ENCODE results near the gene CCK. TPM values are rescaled to one million over a fixed set of nuclear protein-coding genes. Genes with fewer than 3 reads are reported as not detected.

The CCK gene
- polyA plus RNA-seq, 3 donors: 0.25 TPM; not detected in 2

DNA sequence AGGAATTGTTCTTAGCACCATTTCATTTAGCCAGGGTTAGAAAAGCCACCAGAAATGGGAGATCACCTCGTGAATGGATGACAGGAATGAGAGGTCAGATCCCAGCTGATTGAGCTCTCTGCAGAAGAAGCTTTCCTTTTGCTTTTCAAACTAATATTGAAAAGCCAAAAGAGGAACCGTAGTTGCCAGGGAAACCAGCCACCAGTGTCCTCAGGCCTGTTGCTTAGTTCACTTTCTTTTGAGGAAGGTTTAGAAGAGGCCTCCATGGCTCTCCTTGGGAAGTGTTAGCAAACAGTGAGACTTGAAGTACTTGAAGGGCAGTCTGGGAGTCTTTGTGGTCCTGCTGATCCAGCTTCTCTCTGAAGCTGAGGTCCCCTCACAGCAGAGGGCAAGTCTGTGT is 7.4 kb upstream of the CCK start:
- WGBS, 3 donors: 41 to 51% (median 46%) methylated on average over 2 of the region's 2 CpGs
- no peak overlapping the region for H3K27ac ChIP-seq (ENCODE audit: low read depth, low read length)

DNA sequence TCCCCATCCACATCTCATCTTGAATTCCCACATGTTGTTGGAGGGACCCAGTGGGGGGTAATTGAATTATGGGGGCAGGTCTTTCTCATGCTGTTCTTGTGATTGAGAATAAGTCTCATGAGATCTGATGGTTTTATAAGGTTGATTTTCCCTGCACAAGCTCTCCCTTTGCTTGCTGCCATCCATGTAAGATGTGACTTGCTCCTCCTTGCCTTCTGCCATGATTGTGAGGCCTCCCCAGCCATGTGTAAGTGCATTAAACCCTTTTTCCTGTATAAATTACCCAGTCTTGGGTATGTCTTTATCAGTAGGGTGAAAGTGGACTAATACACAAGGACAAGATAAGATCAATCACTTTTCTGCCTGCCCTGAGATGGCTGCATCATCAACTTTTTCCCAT is 5.8 kb upstream of the CCK start:
- no peak overlapping the region for H3K27ac ChIP-seq (ENCODE audit: low read depth, low read length)

DNA sequence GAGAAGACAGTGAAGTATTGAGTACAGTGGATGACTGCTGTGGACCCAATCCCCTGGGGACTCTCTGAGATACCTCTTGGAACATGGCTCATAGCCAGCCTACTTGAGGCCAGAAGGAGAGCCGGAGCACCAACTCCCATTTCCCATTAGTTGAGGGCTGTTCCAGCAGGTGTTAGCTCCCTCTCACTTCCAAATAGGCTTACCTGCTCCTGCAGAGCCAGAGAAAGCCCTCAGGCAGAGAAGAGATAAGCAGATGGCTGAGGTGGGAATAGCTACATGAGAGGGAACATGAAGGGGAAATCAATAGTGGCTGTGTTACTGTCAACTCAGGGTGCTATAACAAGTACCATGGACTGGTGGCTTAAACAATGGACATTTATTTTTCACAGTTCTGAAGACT is 4.6 kb upstream of the CCK start:
- no peak overlapping the region for H3K27ac ChIP-seq (ENCODE audit: low read depth, low read length)
- 33 to 82% (median 64%) methylated on average over 1 of the region's 1 CpG for WGBS, 3 donors

DNA sequence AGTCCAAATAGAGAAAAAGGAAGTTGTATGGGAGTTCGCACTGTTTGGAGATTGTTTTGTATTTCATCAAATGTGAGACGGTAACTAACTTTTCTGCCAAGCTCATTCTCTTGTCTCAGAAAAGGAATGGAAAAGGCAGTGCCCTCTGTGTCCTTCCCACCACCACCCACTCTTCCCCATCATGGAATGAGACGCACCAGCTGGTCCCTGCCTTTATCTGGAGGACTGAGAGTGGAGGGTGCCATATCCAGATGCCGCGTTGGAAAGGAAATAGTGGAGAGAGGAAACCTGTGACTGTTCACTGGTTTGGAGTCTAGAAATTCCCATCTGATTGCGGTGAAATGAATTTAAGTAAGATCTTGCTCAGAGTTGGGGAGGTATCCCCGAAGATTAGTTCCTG is 3.7 kb upstream of the CCK start:
- 76 to 81% (median 77%) methylated on average over 7 of the region's 7 CpGs for WGBS, 3 donors
- H3K27ac ChIP-seq (ENCODE audit: low read depth, low read length): no peak overlapping the region

DNA sequence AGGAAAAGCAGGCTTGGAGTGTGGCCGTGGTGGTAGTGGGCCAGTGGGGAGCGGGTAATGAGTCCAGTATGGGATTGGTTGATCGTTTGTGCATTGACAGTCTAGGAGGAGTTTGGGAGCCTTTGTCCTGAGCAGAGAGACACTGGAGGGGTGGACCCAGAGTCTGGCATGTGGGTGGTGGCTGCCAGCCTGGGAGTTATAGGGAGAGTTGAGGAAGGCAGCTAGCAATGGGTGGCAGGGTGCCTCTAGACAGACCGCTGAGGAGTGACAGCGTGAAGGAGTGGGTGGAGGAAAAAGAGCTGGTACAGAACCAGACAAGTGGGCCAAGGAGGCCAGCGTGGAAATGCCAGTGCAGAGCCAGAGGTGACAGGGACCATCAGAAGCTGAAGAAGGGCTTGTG is 1.9 kb upstream of the CCK start:
- no peak overlapping the region for H3K27ac ChIP-seq (ENCODE audit: low read depth, low read length)
- WGBS, 3 donors: 75 to 91% (median 85%) methylated on average over 6 of the region's 6 CpGs

DNA sequence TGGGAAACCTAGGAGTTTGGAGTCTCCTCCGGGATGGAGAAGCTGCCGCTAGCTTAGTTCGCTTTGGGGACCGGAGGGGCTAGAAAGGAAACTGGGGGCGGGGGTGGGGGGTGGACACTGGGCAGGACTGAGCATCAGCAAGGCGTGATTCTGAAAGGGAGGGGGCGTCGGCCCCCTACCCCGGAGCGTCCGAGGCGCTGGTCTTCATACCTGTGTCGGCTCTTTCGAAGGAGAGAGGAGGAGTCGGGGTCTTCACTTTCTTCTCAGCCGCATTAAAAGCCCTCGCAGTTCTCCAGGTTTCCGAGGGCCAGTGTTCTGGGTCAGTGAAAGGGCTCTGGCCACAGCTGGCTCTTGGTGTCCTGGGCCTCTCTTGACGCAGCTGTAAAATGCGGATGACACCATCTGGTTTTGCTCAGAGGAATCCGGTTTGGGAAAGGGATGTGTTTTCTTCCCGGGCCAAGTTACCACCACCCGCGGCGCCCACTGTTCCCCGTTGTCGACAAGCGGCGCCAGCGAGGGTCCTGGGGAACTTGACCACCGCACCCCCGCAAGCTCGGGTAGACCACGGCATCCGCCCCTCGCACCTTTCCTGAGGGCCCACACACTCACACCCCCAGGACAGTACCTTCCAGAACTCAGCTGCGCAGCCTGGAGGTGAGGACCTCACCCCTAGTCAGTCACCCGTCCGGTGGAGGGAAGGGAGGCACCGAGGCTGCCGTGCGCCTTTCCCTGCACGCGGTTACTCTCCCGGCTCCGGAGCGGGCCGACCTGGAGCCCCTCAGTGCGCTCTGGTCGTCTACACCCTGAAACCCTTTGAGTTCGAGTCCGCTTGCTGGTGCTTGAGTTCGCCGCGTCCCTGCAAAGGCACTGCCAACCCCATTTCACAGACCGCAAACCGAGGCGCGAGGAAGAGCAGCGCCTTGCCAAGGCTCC is 660 bp downstream of the CCK start:
- 9 to 14% (median 10%) methylated on average over 52 to 60 of the region's 60 CpGs for WGBS, 3 donors

DNA sequence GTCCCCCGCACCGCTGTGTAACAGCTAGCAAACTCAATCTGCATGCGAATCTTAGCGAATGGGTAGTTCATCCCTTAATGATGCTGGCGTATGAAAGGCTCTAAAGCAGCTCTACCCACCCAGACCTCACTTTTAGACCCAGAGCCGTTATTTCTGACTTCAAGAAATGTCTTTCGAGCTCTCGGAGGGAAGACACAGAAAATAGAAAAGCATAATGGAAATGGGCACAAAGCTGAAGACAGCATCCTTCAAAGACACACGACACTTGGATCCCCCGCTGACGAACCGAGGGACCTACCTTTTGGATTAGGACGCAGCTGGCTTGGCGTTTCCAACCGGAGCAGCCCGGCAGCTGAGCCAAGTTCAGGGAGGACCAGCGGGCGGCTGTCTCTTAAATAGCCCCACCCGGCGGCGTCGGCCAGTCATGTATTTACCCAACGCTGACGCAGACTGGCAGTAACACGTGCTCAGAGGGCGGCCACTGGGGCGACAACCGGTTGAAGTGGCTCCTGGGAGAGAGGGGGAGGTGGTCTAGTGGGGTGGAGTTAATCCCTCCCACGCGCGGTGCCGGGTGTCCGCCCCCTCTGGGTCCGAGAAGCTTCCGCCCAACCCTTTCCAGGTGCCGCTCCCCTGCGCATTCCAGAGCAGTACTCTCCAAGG is 1.5 kb downstream of the CCK start:
- H3K27ac ChIP-seq (ENCODE audit: low read depth, low read length): no peak overlapping the region
- WGBS, 3 donors: 9 to 14% (median 10%) methylated on average over 36 to 37 of the region's 37 CpGs

More for the DNA sequence above, 660 bp downstream of the CCK start:
- no peak overlapping the region for H3K27ac ChIP-seq (ENCODE audit: low read depth, low read length)

DNA sequence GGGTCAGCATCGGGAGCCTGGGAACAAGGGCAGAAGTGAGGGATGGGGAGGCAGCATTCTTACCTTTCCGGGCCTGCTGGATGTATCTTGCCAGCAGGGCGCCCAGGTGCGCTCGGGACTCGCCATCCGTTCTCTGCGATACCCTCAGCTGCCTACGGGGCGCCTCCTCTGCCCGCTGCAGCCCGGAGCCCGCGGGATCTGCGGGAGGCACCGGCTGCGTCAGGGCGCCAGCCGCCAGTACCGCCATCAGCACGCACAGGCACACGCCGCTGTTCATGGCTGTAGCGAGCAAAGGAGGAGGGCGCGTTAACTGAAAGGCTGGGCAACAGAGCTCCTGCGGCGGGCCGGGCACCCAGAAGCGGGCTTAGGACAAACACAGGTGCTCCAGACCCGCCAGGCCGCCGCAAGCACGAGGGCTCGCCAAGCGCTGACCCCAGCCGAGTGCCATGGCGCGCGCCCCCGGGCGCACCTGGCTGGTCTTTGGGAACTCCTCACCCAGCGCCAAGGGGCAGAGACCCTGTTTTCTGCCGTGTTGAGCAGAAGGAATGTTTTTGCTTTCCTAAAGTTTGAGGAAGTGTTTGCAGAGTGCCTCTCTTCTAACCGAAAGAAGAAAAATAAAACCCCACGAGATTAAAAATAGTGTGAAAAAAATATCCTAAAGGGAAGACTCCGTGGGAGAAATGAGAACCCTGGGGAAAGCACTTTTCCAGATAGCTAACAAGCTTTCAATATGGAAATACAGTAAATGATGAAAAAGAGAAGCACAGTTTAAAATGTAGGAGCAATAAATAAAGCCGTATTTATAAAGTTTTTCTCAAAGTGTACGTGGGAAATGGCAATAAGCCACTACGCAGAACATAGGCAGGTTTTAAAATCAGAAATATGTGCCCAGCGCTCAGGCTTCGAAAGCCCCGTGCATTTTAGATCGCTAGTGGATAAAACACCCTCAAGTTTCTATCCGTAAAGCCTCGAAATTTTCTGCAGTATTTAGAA is 2.3 kb downstream of the CCK start:
- WGBS, 3 donors: 9 to 13% (median 10%) methylated on average over 53 to 55 of the region's 56 CpGs
- H3K27ac ChIP-seq (ENCODE audit: low read depth, low read length): no peak overlapping the region

DNA sequence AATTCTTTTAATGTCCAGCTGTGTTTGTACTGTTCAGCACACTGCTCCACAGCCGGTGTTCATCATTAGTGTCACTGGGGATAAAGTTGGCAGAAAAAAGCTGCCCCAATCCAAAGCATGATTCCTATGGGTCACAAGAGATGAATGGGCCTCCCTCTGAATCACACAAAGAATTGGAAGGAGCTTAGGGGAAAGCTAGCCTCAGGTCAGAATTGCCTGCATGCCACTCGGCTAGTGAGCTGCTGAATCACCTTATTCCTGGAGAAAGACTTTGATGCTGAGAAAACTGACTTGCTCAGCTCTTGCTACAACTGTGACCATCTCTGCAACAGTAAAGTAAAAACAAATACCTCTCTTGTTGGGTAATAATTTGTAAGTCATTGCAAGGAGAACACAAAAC is 3.5 kb downstream of the CCK start:
- H3K27ac ChIP-seq (ENCODE audit: low read depth, low read length): no peak overlapping the region
- WGBS, 3 donors: 30 to 39% (median 35%) methylated on average over 2 of the region's 2 CpGs

DNA sequence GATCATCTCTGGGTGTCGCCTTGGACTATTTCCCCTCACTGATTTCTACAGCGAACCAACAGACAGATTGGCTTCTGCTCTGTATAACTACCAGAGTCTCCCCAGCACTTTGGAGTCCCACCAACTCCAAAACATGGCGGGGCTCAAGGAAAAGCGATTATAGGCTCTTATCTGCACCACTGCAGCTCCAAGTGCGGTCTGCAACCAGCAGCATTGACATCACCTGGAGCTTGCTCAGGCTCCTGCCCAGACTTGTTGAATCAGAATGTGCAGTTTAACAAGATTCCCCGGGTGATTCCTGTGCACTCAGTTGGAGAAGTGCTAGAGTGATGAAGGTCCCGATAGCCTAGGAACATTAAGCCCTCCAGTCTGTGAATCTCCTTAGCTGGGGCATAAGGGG is 9.0 kb downstream of the CCK start:
- WGBS, 3 donors: 53 to 74% (median 59%) methylated on average over 7 of the region's 7 CpGs
- no peak overlapping the region for H3K27ac ChIP-seq (ENCODE audit: low read depth, low read length)

DNA sequence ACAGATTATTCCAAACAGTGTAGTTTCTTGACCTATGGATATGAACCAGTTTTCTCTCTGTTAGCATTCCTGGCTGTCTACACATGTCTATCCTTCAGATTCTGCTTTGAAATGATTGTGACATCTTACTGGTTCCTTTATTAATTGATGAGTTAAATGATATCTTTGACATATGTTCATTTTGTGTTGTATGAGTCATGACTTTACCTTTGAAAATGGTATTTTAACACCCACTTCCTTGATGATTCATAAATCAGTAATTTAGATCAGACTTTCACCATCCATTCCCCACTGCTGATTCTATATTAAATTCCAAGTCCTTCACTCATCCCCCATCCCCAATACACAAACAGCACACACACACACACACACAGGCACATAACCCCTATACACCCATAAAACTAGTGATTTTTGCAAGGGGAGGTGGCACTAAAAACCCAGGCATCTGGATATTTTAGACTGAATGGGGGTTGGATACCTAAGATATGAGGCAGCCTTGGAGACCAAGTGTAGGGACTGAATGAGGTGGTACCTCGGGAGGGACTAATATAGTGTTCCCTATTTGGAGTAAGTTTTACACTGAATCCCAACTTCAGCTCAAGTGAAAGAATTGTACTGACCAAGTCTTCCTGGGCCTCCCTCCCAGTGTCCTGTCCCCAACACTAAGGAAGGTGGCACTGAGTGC is 9.7 kb downstream of the CCK start:
- 86 to 95% (median 90%) methylated on average over 1 of the region's 1 CpG for WGBS, 3 donors
- H3K27ac ChIP-seq (ENCODE audit: low read depth, low read length): no peak overlapping the region

DNA sequence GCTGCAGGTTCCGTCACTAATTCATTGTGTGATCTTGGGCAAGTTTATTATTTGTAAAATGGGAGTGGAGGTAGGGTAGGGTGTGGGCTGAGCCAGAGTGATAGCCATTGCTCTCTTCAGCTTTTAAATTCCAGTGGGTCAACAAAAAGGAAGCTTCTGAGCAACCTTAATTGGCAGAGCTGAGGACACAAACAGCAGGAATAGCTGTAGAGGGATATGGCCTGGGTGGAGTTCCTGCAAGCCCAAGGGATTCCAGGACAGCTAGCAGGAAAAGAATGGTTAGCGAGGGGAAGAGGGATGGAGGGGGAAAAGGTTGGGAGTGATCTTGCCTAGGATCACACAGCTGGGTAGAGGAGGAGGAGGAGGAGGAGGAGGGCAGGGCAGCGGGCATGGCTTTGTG is 11.4 kb downstream of the CCK start:
- WGBS, 3 donors: 44 to 73% (median 59%) methylated on average over 3 of the region's 3 CpGs
- no peak overlapping the region for H3K27ac ChIP-seq (ENCODE audit: low read depth, low read length)

DNA sequence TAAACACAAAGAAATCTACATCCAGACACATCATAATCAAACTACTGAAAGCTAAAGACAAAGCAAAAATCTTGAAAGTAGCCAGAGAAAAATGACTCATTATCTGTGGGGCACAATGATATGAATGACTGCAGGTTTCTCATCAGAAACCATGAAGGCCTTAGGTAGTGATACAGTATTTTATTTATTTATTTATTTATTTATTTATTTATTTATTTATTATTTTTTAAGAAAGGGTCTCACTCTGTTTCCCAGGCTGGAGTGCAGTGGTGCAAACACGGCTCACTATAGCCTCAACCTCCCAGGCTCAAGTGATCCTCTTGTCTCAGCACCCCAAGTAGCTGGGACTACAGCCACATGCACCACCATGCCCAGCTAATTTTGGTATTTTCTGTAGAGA is 15.2 kb downstream of the CCK start:
- no peak overlapping the region for H3K27ac ChIP-seq (ENCODE audit: low read depth, low read length)
- WGBS, 3 donors: 0 to 98% (median 94%) methylated on average over 1 of the region's 1 CpG

DNA sequence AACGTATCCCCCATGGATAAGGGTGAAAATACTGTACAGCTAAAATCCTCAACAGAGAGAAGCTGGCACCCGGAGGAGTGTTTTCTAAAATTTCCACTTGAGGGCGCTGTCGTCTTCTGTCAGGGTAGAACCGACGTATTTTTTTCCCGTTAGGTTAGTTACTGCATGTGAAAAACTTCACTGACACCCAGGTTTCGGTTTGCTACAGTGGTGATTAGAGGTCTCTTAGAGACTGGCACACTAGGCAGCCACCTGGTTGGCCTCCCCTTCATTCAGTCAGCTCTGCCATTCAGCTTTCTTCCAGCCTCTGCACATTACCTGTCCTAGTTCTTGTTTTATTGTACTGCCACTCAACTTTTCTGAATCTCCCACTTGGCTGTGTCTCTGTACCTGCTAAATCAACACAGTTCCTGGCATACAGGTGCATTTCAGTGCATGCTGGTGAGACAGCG is 18.4 kb downstream of the CCK start:
- no peak overlapping the region for H3K27ac ChIP-seq (ENCODE audit: low read depth, low read length)
- WGBS, 3 donors: 3 to 13% (median 11%) methylated on average over 9 of the region's 9 CpGs

DNA sequence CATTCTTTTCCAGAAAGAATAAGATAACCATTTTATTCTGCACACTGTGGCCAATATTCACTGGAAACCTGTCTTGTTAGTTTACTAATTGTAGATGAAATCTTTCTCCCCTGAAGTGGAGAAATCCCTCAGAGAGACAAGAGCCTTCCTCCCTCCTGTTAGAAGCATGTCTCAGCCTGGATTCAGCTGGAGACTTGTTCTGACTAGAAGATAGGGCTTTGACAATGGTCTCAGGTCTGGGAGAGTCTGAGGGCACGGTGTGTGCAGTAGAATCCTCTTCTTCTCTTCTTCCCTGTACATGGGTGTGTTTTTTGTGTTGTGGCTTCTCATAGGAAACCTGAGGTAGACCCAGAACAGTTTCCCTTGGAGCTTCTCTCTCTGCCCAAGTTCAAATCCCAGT is 19.9 kb downstream of the CCK start:
- no peak overlapping the region for H3K27ac ChIP-seq (ENCODE audit: low read depth, low read length)
- 20 to 67% (median 59%) methylated on average over 1 of the region's 1 CpG for WGBS, 3 donors

DNA sequence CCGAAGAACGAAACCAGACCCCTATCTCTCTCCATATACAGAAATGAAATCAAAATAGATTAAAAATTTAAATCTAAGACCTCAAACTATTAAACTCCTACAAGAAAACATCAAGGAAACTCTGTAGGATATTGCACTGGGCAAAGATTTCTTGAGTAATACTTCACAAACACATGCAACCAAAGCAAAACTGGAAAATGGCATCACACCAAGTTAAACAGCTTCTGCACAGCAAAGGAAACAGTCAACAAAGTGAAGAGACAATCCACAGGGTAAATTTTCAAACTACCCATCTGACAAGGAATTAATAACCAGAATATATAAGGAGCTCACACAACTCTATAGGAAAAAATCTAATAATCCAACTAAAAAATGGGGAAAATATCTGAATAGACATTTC is 29.4 kb downstream of the CCK start:
- no peak overlapping the region for H3K27ac ChIP-seq (ENCODE audit: low read depth, low read length)
- 90 to 98% (median 91%) methylated on average over 2 of the region's 2 CpGs for WGBS, 3 donors

DNA sequence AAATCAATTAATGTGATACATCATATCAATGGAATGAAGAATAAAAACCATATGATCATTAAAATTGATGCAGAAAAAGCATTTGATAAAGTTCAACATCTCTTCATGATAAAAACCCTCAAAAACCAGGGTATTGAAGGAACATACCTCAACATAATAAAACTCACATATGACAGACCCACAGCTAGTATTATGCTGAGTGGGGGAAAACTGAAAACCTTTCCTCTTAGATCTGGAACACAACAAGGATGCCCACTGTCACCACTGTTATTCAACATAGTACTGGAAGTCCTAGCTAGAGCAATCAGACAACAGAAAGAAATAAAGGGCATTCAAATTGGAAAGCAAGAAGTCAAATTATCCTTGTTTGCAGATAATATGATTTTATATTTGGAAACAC is 30.5 kb downstream of the CCK start:
- no peak overlapping the region for H3K27ac ChIP-seq (ENCODE audit: low read depth, low read length)

DNA sequence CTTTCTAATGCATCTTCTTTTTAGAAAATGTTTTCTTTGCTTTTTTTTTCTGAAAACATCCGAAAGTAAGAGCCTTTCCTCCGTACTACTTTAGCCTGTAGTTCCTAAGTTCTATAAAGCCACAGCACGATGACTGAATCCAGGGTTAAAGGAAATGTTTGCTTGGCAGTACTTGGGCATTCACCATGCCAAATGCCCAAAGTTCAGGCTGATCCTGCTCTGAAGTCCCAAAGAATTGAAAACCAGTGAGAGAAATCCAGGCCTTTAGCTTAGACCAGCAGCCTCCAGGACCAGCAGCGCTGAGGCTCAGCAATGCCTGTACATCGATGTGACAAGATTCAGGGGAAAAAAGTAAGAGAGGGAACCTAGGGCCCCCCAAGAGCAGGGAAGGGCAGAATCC is 35.1 kb downstream of the CCK start:
- no peak overlapping the region for H3K27ac ChIP-seq (ENCODE audit: low read depth, low read length)
- WGBS, 3 donors: 86 to 90% (median 88%) methylated on average over 5 of the region's 5 CpGs

Data from adipose tissue (tissue), 3 donors.